Liver (tissue), 9 donors: ENCODE results near the gene OR6C2. TPM values are rescaled to one million over a fixed set of nuclear protein-coding genes. Genes with fewer than 3 reads are reported as not detected.
"Not testable (repeated sequence)": the region's sequence is repeated elsewhere in the genome, so short reads cannot be mapped to it uniquely, and the experiment has no call there.

Source experiments
- DNase-seq: peaks from one replicate; pipeline ENCODE4 v3.0.0-alpha.2; 2017; ENCODE audit warnings: low spot score
- H3K27ac ChIP-seq, 2 donors: one replicate each; pipeline ENCODE4 v1.7.0; 2013; ENCODE audit warnings: inconsistent platforms in 2 of 2, low read length in 2 of 2, control low read depth in 1 of 2, low read depth in 1 of 2, mild to moderate bottlenecking in 1 of 2
- H3K27me3 ChIP-seq, 4 donors: one replicate each; pipeline versions ENCODE4 v1.6.1 to v1.7.0; 2013; ENCODE audit warnings: low read length in 3 of 4, inconsistent platforms in 1 of 4, mild to moderate bottlenecking in 1 of 4, moderate library complexity in 1 of 4; ENCODE audit not compliant: control insufficient read depth in 4 of 4, insufficient read depth in 4 of 4
- H3K36me3 ChIP-seq, 4 donors: one replicate each; pipeline versions ENCODE4 v1.6.1 to v1.7.0; 2013; ENCODE audit warnings: low read length in 3 of 4, mild to moderate bottlenecking in 3 of 4, low read depth in 1 of 4, moderate library complexity in 1 of 4; ENCODE audit not compliant: control insufficient read depth in 4 of 4, insufficient read depth in 3 of 4
- H3K4me1 ChIP-seq, 4 donors: one replicate each; pipeline versions ENCODE4 v1.6.1 to v1.7.0; 2013; ENCODE audit warnings: low read length in 3 of 4, mild to moderate bottlenecking in 3 of 4, moderate library complexity in 1 of 4; ENCODE audit not compliant: control insufficient read depth in 4 of 4, insufficient read depth in 4 of 4
- H3K4me3 ChIP-seq, 3 donors: one replicate each; pipeline versions ENCODE4 v1.6.1 to v1.7.0; 2013; ENCODE audit warnings: low read length in 3 of 3, control low read depth in 1 of 3, low read depth in 1 of 3, mild to moderate bottlenecking in 1 of 3
- H3K9ac ChIP-seq, 2 donors: one replicate each; pipeline ENCODE4 v1.7.0; 2013; ENCODE audit warnings: low read length in 2 of 2, mild to moderate bottlenecking in 2 of 2, moderate library complexity in 2 of 2, control low read depth in 1 of 2, low read depth in 1 of 2
- H3K9me3 ChIP-seq, 4 donors: one replicate each; pipeline versions ENCODE4 v1.6.1 to v1.7.0; 2013; ENCODE audit warnings: low read length in 3 of 4; ENCODE audit not compliant: control insufficient read depth in 4 of 4
- ATF3 ChIP-seq: IDR thresholded peaks from 2 replicates; pipeline ENCODE4 v1.6.1; 2016; ENCODE audit warnings: antibody characterized with exemption
- CTCF ChIP-seq: fragments of 150-350 bp; IDR thresholded peaks from 2 replicates; pipeline ENCODE4 v1.5.1; 2017; ENCODE audit warnings: improper control_type of control experiment, low read depth, low read length; ENCODE audit not compliant: missing input control
- EGR1 ChIP-seq, 2 donors: IDR thresholded peaks; 2 replicates each; pipeline ENCODE4 v1.6.1; 2016 to 2018; ENCODE audit warnings: antibody characterized with exemption in 2 of 2, low read depth in 2 of 2
- FOXA1 ChIP-seq: IDR thresholded peaks from 2 replicates; pipeline ENCODE4 v1.6.1; 2016; ENCODE audit warnings: antibody characterized with exemption
- FOXA2 ChIP-seq: IDR thresholded peaks from 2 replicates; pipeline ENCODE4 v1.6.1; 2016; ENCODE audit warnings: antibody characterized with exemption
- HNF4A ChIP-seq, 2 donors: conservative IDR thresholded peaks; 2 replicates each; pipeline ENCODE4 v1.6.1; 2016; ENCODE audit warnings: antibody characterized with exemption in 2 of 2, mild to moderate bottlenecking in 2 of 2
- HNF4G ChIP-seq: IDR thresholded peaks from 2 replicates; pipeline ENCODE4 v1.6.1; 2016; ENCODE audit warnings: antibody characterized with exemption
- JUND ChIP-seq, 2 donors: IDR thresholded peaks; 2 replicates each; pipeline ENCODE4 v1.6.1; 2016; ENCODE audit warnings: antibody characterized with exemption in 2 of 2
- MAX ChIP-seq: IDR thresholded peaks from 2 replicates; pipeline ENCODE4 v1.6.1; 2016; ENCODE audit warnings: antibody characterized with exemption
- NR2F2 ChIP-seq: IDR thresholded peaks from 2 replicates; pipeline ENCODE4 v1.6.1; 2016; ENCODE audit warnings: antibody characterized with exemption
- RAD21 ChIP-seq, 2 donors: IDR thresholded peaks; 2 replicates each; pipeline ENCODE4 v1.6.1; 2016; ENCODE audit warnings: antibody characterized with exemption in 2 of 2, mild to moderate bottlenecking in 2 of 2
- REST ChIP-seq: IDR thresholded peaks from 2 replicates; pipeline ENCODE4 v1.6.1; 2016; ENCODE audit warnings: antibody characterized with exemption, mild to moderate bottlenecking
- RXRA ChIP-seq, 2 donors: IDR thresholded peaks; 2 replicates each; pipeline ENCODE4 v1.6.1; 2017 to 2018; ENCODE audit warnings: antibody characterized with exemption in 2 of 2, mild to moderate bottlenecking in 1 of 2
- SP1 ChIP-seq: IDR thresholded peaks from 2 replicates; pipeline ENCODE4 v1.6.1; 2018; ENCODE audit warnings: antibody characterized with exemption, mild to moderate bottlenecking
- TAF1 ChIP-seq: conservative IDR thresholded peaks from 2 replicates; pipeline ENCODE4 v1.6.1; 2016; ENCODE audit warnings: antibody characterized with exemption, mild to moderate bottlenecking
- YY1 ChIP-seq: IDR thresholded peaks from 2 replicates; pipeline ENCODE4 v1.6.1; 2016; ENCODE audit warnings: antibody characterized with exemption, mild to moderate bottlenecking
- ZBTB33 ChIP-seq: IDR thresholded peaks from 2 replicates; pipeline ENCODE4 v1.6.1; 2016; ENCODE audit warnings: antibody characterized with exemption
- WGBS: extraction: QIAGEN DNeasy Blood & Tissue Kit; methylation state at CpG from one replicate; pipeline ENCODE4 v1.1.7; 2013; 5-methylcytosine and 5-hydroxymethylcytosine counted together
- polyA plus RNA-seq, 2 donors: library from polyadenylated mRNA; stranded (reverse) in 1 of 2; unstranded in 1 of 2; fragments of 200-250 nt in 1 of 2; fragments of >200 nt in 1 of 2; fragmentation: Nextera tagmentation in 1 of 2; extraction: Ambion mirVana in 1 of 2; gene quantifications; one replicate each; pipeline versions ENCODE4 v1.2.1 to v1.2.3, GENCODE V29; 2013 to 2015
- total RNA-seq, 2 donors: library from RNA; depleted of rRNA; stranded (reverse); fragments of >200 nt; gene quantifications; one replicate each; pipeline ENCODE4 v1.2.3, GENCODE V29; 2014
- donor health status: healthy.
- donor health status: healthy.
- donor health status: healthy.
- donor health status: healthy.
- donor health status: healthy.

The OR6C2 gene
- total and polyA plus RNA-seq, 4 donors = not detected

GRCh38 chr12:55446326-55446725 lies 2.5 kb downstream of the OR6C2 start:
- Histone ChIP-seq H3K4me1 (no peaks in the 10 kb centered on the region), H3K36me3 (no peaks in the 10 kb centered on the region), H3K9me3 (no peaks in the 10 kb centered on the region), H3K27me3 (peaks cover 0 to 3% (median 0%) of the 10 kb centered on the region in 4 donors), H3K27ac (no peak overlapping the region), H3K9ac (no peak overlapping the region), H3K4me3 (no peak overlapping the region)
- TF ChIP-seq FOXA2 = no peak
- no peak for TF ChIP-seq ATF3
- no peak for TF ChIP-seq FOXA1
- no peak for TF ChIP-seq YY1
- no peak for TF ChIP-seq HNF4A (conservative IDR thresholded peaks at IDR 0.05)
- no peak for TF ChIP-seq RAD21 (IDR thresholded peaks at IDR 0.05)
- no peak for TF ChIP-seq CTCF
- TF ChIP-seq EGR1 (IDR thresholded peaks at IDR 0.05; ENCODE audit: low read depth in 2 of 2) = no peak
- TF ChIP-seq TAF1 = no peak
- no peak for DNase-seq
- WGBS = 73% methylated on average over 5 of the region's 5 CpGs

GRCh38 chr12:55448825-55449224 lies 4.9 kb downstream of the OR6C2 start:
- DNase-seq = no peak
- no peak for TF ChIP-seq MAX
- H3K4me3 ChIP-seq = no peak overlapping the region
- H3K9me3 ChIP-seq = no peaks in the 10 kb centered on the region
- H3K27ac ChIP-seq = no peak overlapping the region
- H3K27me3 ChIP-seq = peaks cover 0 to 3% (median 0%) of the 10 kb centered on the region in 4 donors
- no peaks in the 10 kb centered on the region for H3K4me1 ChIP-seq
- no peaks in the 10 kb centered on the region for H3K36me3 ChIP-seq
- no peak overlapping the region for H3K9ac ChIP-seq

- DNase-seq, H3K4me1 ChIP-seq, H3K36me3 ChIP-seq, H3K4me3 ChIP-seq, H3K27ac ChIP-seq, H3K9me3 ChIP-seq, H3K27me3 ChIP-seq, H3K9ac ChIP-seq: not testable (repeated sequence)
- 92% methylated on average over 1 of the region's 1 CpG for WGBS
Observed at GRCh38 chr12:55464926-55465325, 21.1 kb downstream of the OR6C2 start.

- Histone ChIP-seq H3K9ac (no peak overlapping the region), H3K27me3 (no peaks in the 10 kb centered on the region), H3K9me3 (no peaks in the 10 kb centered on the region), H3K36me3 (no peaks in the 10 kb centered on the region), H3K27ac (no peak overlapping the region), H3K4me3 (no peak overlapping the region), H3K4me1 (no peaks in the 10 kb centered on the region)
- DNase-seq = no peak
- WGBS = 50% methylated on average over 2 of the region's 2 CpGs
- no peak for TF ChIP-seq NR2F2
- TF ChIP-seq ATF3 = no peak
- TF ChIP-seq REST = no peak
- TF ChIP-seq SP1 = no peak
- TF ChIP-seq RXRA (IDR thresholded peaks at IDR 0.05) = no peak
- TF ChIP-seq TAF1 = no peak
- no peak for TF ChIP-seq ZBTB33
- TF ChIP-seq JUND (IDR thresholded peaks at IDR 0.05) = no peak
- no peak for TF ChIP-seq FOXA1
- TF ChIP-seq HNF4G = no peak
- TF ChIP-seq HNF4A (conservative IDR thresholded peaks at IDR 0.05) = no peak
- no peak for TF ChIP-seq FOXA2
- TF ChIP-seq MAX = no peak
Observed at GRCh38 chr12:55467836-55468235, 24.0 kb downstream of the OR6C2 start.
